ENCODE results near the gene SEC22B.
"Not testable (repeated sequence)": the region's sequence is repeated elsewhere in the genome, so short reads cannot be mapped to it uniquely, and the experiment has no call there.

SEC22B gene

DNA sequence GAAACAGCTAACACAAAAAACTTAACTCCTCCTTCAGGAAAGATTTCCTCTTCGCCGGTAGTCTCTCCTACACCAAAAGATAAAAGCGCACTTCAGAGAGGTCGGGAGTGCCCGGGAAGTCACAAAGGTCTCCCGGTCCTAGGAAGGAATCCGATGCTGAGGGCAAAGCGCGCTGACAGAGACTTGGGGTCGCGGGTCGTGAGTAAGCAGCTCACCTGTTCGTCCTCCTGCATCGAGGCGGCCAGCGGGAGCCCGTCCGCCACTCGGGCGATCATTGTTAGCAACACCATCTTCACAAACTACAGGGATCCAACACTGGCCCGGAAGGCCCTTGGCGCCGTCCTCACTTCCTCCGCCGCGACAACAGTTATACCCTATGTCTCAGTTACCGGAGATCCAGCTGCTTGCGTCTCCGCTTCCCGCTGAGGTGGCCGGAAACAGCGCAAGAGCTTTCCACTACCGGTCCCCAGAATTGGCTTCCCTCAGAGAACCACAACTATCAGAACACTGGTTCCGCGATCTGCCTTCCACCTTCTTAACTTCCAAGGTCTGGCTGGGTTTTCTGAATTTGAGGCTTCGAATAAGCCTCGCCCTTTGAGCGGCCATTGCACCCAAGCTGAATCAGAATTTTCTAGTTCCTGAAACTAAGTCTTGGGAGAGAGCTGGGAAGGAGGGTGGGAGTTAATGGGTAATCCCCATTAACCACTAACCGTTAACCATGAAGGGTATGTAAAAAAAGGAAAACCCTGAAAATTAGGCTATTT, at the start of gene SEC22B:
Gene SEC22B, minus strand, starts transcription at position 429 of the 764 bp plus-strand sequence. Its CDS starts 139 bp downstream, at position 290.
- DNase-seq (ENCODE audit: extremely low spot score, insufficient read length, low read depth) (peak; percentile 68), FAIRE-seq (no peak)

DNA sequence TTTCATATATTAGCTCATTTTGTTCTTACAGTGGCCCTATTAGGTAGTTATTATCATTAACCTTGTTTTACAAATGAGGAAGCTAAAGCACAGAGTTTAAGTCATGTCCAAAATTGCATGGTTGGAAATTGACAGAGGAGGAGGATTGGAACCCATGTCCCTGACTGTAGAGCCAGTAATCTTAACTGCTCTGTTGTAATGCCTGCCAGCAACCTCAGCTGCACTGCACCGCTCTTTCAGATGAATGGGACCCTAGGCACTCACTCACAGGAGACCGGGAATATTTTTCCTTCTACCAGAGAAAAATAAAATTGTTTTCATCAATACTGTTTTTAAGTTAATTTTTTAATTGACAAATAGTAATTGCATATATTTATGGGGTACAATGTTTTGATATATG, 41.6 kb upstream of the SEC22B start:
- not testable (repeated sequence) for DNase-seq (ENCODE audit: extremely low spot score, insufficient read length, low read depth); FAIRE-seq

DNA sequence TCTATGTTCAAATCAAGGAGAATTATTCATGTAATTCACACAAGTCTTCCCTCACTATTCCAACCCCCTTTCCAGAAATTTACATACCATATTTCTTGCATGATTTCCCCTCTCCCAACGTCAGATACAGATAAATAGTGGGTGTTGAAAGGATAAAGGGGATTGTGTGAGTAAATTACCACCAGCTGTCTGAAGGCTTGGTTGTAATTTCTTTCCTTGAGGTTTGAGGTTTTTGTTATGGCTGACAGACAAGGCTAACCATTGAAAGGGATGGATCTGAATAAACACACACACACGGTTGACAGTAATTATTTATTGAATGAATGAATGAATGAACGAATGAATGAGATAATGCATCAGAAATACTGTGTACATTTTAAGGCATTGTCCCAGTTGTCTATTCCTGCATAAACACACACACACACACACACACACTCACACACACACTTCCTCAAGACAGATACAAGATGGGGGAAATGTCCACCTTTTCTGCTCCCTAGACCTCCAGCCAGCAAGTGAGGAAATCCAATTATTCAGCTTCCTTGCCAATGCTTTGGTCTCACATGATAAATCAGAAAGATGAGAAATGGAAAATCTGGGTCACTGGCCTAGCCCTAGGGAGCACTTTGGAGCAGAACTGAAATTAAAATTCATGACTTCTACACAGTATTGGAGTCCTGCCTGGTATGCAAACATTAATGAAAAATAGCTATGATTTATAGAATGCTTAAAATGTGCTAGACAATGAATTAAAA, 41.0 kb upstream of the SEC22B start:
- not testable (repeated sequence) for DNase-seq (ENCODE audit: extremely low spot score, insufficient read length, low read depth); FAIRE-seq

DNA sequence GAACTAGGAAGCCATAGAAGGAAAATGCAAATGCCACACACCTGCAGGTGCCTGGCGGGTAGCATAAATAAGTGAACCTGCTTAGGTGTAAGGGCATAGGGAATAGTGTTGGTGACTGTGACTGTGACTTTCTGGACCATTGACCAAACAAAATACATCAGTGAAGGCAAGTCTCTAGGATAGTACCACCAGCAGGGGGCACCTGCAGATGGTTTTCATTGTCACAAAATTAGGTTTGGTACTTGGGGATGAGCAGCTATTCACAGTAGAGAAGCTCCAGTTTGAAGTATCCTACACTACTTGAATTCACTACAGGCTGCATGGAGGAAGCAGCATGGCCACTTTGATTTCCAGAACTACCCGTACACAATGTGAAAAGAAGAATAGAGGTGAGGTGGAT, 37.3 kb upstream of the SEC22B start:
- not testable (repeated sequence) for FAIRE-seq; DNase-seq (ENCODE audit: extremely low spot score, insufficient read length, low read depth)

DNA sequence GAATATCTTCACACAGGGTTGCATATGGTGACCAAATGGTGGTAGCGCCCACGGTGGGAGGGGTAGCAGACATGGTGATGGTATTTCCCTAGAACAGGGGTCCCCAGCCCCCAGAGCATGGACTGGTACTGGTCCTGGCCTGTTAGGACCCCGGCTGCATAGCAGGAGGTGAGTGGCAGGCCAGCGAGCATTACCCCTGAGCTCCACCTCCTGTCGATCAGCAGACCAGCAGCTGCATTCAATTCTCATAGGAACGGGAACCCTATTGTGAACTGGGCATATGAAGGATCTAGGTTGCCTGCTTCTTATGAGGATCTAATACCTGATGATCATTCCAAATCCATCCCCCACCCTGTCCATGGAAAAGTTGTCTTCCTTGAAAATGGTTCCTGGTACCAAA, 34.4 kb upstream of the SEC22B start:
- not testable (repeated sequence) for FAIRE-seq; DNase-seq (ENCODE audit: extremely low spot score, insufficient read length, low read depth)

DNA sequence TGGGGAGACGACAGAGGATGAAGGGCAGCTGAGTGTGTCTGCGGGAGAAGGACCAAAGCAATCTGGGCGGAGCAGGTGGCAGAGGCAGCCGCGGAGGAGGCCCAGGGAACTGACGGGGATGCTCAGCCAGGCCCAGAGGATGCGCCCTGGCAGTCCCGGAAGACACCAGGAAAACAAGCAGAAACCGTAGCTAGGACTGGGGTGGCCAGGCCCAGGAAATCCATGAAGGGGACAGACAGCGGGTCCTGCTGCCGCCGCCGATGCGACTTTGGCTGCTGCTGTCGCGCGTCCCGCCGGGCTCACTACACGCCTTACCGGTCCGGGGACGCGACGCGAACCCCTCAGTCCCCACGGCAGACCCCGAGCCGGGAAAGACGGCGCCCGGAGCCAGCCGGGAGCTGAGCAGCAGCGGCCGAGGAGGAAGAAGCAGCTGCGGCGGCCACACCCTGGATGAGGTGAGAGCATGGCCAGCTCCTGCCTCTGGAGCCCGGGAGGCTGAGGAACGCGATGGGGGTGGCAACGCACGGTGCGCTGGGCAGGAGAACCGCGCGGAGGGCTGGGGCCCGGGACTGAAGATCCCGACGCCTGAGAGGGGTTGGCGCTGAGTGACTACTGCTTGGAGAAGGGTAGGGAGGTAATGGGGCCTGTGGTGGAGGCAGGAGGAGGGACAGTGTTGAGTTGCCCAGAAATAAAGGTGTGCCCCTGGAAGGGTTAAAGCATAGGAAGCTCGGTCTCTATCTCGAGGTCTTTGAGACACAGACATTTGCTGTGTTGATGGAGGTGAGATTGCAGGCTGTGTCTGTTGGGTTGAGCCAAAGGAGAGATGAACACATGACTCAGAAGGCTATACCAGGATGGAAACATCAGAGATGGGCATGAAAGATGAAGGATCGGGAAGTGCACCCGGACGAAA, 20.8 kb upstream of the SEC22B start:
- not testable (repeated sequence) for DNase-seq (ENCODE audit: extremely low spot score, insufficient read length, low read depth)

DNA sequence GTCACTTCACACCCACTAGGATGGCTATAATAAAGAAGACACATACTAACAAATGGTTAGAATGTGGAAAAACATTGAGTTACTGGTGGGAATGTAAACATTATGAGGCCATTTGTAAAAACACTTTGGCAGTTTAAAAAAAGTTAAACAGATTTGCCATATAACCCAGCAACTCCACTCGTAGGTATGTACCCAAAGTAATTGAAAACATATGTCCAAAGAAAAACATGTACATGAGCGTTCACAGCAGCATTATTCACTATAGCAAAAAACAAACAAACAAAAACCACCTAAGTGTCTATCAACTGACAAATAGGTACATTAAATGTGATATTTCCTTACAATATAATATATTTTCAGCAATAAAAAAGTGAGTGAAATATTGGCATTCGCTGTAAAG, 12.3 kb upstream of the SEC22B start:
- DNase-seq (ENCODE audit: extremely low spot score, insufficient read length, low read depth); FAIRE-seq: not testable (repeated sequence)

More for the DNA sequence above, 20.8 kb upstream of the SEC22B start:
- not testable (repeated sequence) for FAIRE-seq

DNA sequence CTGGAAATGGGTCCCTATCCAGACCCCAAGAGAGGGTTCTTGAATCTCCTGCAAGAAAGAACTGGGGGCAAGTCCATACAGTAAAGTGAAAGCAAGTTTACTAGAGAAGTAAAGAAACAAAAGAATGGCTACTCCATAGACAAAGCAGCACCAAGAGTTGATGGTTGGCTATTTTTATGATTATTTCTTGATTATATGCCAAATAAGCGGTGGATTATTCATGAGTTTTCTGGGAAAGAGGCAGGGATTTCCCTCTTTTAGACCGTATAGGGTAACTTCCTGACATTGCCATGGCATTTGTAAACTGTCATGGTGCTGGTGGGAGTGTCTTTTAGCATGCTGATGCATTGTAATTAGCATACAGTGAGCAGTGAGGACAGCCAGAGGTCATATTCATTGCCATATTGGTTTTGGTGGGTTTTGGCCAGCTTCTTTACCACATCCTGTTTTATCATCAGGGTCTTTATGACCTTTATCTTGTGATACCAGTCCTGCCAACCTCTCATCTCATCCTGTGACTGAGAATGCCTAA, 5.9 kb upstream of the SEC22B start:
- FAIRE-seq; DNase-seq (ENCODE audit: extremely low spot score, insufficient read length, low read depth): not testable (repeated sequence)

DNA sequence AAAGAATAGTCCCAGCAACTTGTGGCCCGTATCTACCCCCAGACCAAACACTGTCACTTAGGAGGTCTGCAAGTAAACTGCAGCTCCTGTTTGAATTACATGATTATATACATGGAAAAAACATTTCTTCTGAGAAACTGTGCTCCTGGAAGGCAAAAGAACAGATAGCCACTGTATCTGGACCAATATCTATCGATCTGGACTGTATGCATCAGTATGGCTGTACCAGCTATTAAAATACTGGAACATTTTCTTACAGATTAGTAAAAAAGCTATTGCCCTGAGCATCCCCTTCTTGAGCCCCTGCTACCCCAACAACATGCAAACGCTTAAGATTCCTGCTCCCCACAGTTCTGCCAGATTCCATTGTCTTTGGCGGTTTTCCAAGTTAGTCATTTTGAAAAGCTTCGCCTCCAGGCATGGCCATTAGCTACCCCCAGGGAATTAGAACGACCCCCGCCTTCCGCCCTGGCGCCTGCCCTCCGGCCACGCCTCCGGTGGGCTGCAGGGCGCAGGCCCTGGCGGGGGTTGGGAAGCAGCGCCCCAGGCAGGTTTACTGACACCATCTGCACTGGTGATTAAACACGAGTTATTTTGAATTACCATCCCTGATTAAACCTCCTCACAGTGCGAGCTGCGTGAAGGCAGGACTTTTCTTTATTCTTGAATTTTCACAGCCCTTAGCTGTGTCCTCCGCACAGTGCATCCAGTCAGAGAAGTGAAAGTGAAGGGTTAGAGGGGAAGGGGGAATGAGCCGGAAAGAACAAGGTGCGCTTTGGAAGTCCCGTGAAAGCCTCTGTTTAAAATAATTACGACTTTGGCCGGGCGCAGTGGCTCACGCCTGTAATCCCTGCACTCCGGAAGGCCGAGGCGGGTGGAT, 3.7 kb upstream of the SEC22B start:
- not testable (repeated sequence) for DNase-seq (ENCODE audit: extremely low spot score, insufficient read length, low read depth); FAIRE-seq

DNA sequence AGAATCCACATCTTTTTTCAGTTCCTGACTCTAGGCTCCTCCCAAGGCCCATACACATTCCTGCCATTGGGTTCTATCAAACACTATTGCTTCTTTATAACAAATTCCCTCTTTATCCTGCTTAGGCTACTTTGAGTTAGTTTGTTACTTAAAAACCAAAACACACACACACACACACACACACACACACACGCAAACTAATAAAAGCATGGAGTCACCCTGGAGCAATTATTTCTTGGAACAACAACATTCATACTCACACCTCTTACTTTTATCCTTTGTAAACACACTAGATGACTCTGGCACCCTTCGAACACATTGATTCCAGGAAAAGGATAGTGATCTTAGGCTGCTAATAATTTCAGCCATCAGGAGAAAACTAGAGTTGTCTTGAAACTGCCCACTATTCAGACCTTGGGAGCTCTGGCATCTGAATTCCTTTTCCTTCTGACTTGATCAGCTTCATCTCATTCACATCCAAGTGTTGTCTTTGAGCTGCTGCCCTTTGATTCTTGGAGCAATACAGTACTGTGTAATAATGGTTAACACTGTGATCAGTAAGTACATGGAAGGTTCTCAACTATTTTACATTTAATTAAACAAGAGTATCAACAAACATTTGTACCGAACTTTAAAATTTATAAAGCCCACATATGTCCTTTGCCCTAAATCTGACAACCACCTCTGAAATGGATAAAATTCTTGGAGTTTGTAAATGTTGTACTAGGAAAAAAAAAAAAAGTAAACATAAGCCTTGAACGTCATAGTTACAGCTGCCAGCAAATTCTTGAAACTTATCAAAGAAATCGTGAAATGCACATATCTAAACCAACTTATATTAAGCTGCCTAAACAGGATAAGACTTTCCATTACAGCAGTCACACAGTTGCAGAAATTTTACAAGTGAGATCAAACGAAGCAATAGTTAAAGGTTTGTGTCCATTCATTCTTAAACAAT, 2.8 kb upstream of the SEC22B start:
- DNase-seq (ENCODE audit: extremely low spot score, insufficient read length, low read depth) (no peak), FAIRE-seq (no peak)

DNA sequence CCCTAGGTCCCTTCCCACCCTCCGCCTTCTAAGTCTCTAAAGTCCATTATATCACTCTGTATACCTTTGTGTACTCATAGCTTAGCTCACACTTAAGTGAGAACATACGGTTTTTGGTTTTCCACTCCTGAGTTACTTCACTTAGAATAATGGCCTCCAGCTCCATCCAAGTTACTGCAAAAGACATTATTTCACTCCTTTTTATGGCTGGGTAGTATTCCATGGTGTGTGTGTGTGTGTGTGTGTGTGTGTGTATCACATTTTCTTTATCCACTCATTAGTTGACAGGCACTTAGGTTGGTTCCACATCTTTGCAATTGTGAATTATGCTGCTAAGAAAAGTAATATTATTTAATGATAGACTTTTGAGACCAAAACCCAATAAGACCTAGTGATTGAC, 1.7 kb upstream of the SEC22B start:
- not testable (repeated sequence) for FAIRE-seq

DNA sequence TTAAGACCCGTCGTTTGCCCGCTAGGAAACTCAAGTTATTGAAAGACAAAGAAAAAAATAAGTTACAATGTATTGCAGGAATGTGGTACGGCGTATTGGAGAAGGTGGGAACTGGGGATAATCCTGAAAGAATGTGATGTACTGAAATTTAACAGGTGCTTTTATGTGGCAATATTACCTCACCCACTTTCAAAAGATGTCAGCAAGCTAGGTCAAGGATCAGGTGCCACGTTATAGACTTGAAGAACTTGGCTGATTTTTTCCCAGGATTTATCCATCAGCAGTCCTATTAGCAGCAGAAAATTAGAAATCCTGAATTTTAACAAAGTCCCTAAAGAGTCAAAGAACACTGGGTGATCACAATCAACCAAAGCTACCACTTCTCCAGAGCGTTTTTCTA, 632 bp downstream of the SEC22B start:
- not testable (repeated sequence) for FAIRE-seq; DNase-seq (ENCODE audit: extremely low spot score, insufficient read length, low read depth)

More for the DNA sequence above, 1.7 kb upstream of the SEC22B start:
- DNase-seq (ENCODE audit: extremely low spot score, insufficient read length, low read depth): not testable (repeated sequence)

DNA sequence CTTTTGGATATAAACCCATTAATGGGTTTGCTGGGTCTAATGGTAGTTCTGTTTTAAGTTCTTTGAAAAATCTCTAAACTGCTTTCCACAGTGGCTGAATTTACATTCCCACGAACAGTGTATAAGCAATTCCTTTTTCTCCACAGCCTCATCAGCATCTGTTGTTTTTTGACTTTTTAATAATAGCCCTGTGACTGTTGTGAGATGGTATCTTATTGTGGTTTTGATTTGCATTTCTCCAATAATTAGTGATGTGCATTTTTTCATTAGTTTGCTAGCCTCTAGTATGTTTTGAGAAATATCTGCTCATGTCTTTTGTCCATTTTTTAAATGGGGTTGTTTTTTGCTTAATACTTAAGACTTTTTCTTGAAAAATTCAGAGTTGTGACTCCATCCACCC, 11.6 kb downstream of the SEC22B start:
- DNase-seq (ENCODE audit: extremely low spot score, insufficient read length, low read depth); FAIRE-seq: not testable (repeated sequence)

DNA sequence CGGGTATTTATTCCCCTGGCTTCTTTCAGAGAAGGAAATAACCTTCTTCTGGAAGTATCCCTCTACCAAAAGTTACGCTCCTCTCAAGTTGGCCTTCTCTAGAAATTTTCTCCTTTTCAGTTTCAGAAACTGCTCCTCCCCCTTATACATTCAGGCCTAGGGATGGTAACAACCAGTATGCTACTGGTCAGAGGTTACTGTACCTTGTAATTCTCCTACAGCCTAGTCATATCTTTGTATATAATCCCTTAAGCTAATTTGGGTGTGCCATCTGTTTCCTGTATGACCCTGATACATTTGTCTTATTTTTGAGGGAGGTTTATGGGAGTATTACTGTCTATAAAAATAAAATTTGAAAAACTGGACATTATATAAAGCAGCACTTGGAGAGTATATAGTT, 14.3 kb downstream of the SEC22B start:
- not testable (repeated sequence) for DNase-seq (ENCODE audit: extremely low spot score, insufficient read length, low read depth); FAIRE-seq

DNA sequence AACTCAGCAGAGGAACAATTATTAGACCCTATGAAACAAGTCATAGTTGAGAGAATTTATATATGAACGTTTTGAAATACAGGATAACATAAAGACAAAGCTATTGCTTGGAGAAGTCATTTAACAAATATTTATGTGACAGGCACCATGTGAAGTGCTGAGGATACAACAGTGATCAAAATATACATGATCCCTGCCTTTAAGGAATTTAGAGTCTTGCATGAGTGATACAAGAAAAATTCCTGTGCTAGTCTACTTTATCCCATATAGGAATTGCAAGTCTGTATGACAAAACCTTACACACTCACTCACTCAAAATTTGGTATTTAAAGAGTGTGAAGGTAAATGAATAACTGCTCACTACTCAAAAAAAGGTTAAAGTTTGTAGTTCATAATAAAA, 17.8 kb downstream of the SEC22B start:
- not testable (repeated sequence) for DNase-seq (ENCODE audit: extremely low spot score, insufficient read length, low read depth); FAIRE-seq

DNA sequence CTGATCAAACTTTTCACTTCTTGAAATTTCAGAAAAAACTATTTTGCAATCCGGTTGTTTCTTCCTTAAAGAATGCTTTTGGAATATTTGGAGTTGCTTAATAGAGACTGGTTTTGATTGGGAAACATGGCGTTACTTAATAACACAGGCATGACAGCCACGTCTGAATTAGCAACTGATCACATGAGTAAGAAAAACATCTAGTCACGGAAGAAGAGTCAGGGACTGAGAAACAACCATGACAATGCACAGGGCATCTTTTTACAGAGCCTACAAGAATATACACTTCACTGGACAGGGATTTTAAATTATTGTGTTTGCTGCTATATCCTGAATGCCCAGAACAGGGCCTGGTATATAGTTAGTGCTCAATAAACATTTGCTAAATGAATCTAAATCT, 18.2 kb downstream of the SEC22B start:
- FAIRE-seq; DNase-seq (ENCODE audit: extremely low spot score, insufficient read length, low read depth): not testable (repeated sequence)

DNA sequence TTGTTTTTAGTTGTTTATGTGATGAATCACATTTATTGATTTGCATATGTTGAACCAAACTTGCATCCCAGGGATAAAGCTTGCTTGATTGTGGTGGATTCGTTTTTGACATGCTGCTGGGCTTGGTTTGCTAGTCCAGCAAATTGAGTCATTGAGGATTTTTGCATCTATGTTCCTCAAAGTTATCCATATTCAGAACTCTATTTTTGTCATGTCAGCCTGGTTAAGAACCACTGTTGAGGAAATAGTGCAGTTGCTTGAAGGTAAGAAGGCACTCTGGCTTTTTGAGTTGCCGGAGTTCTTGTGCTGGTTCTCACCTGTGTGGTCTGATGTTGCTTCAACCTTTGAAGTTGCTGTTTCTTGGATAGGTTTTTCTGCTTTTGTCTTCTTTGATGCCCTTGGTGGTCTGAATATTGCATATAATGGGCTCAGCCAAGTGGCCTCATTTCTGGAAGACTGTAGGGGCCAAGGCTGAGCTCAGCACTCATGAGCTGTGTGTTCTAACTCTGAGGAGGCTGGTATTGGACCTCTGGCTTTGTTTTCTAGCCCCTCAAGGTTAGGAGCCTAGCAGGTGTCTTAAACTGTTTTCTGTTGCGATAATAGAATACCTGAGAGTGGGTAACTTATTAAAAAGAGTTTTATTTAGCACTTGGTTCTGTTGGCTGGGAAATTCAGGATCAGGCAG, 26.0 kb downstream of the SEC22B start:
- not testable (repeated sequence) for FAIRE-seq; DNase-seq (ENCODE audit: extremely low spot score, insufficient read length, low read depth)
